Measurements from ENCODE around the gene FAM81A.

The FAM81A gene

DNA sequence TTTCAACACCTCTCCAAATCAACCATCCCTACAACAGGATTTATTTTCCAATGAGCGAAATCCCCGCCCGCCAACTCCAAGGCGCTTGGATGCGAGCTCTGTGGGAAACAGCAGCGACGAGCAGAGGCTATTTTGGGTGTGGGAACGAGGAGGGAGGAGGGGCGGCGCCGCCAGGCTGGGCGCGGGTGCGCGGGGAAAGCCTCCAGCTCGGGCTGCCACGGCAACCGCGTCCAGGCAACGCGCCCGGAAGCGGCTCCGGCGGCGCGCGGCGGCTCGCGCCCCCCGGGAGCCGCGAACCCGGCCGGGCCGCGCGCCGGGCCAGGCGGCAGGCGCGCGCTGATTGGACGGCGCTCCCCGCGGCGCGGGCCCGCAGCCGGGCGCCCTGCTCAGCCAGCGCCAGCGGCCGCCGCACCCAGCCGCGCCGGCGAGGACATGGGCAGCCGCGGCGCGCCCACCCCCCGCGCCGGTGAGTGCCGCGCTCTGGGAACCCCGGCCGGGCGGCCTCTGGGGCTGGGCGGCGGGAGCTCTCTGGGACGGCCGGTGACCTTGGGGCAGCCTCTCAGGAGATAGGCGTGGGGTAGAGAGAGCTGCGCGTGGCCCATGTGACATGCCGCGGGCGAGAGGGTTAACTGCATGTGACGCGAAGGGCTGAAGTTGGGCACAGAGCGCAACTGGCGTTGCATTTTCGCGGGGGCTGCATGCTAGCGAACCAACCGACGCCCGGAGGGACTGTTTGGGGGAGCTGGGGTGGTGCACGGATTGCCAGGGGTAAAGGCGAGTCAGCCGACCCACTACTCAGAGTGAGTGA is at the start of gene FAM81A:
TSS of gene FAM81A (plus strand) at position 370 of the 808 bp plus-strand sequence. CDS start 20,441 bp downstream, outside the sequence.
- Histone ChIP-seq H3K4me3 (ENCODE audit: low read depth in 1 of 2, low read length in 1 of 2) (no peak within 1 kb of the TSS), H3K4me1 (ENCODE audit: control insufficient read depth in 1 of 2, insufficient read depth in 1 of 2, low read depth in 1 of 2, low read length in 1 of 2) (no peaks in the 10 kb centered on the region), H3K36me3 (no peaks in the 10 kb centered on the region), H3K9me3 (no peaks in the 10 kb centered on the region), H3K27ac (no peak within 1 kb of the TSS), H3K27me3 (peaks cover 81% of the 10 kb centered on the region)
- TF ChIP-seq, protein P1, sequence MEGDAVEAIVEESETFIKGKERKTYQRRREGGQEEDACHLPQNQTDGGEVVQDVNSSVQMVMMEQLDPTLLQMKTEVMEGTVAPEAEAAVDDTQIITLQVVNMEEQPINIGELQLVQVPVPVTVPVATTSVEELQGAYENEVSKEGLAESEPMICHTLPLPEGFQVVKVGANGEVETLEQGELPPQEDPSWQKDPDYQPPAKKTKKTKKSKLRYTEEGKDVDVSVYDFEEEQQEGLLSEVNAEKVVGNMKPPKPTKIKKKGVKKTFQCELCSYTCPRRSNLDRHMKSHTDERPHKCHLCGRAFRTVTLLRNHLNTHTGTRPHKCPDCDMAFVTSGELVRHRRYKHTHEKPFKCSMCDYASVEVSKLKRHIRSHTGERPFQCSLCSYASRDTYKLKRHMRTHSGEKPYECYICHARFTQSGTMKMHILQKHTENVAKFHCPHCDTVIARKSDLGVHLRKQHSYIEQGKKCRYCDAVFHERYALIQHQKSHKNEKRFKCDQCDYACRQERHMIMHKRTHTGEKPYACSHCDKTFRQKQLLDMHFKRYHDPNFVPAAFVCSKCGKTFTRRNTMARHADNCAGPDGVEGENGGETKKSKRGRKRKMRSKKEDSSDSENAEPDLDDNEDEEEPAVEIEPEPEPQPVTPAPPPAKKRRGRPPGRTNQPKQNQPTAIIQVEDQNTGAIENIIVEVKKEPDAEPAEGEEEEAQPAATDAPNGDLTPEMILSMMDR (IDR thresholded peaks at IDR 0.05), result no peak

DNA sequence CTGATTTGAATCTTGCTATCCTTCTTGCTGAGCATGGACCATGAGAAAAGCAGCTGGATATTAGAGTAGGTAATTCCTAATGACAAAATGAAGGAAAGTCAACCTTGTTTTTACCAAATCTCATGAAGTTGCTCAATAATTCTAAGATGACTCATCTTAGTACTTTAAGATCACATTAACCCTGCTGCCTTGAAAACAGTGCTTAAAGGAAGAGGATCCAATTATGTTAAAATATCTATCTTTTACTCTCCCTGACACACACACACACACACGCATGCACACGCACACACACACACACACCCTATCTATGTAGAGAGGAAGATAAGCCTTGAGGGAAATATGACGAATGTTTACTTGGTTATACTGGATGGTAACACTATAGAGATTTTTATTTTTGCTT is 49.3 kb upstream of the FAM81A start:
- Histone ChIP-seq H3K9me3 (no peaks in the 10 kb centered on the region), H3K36me3 (no peaks in the 10 kb centered on the region), H3K4me1 (ENCODE audit: control insufficient read depth in 1 of 2, insufficient read depth in 1 of 2, low read depth in 1 of 2, low read length in 1 of 2) (no peaks in the 10 kb centered on the region), H3K27ac (no peak overlapping the region), H3K27me3 (no peaks in the 10 kb centered on the region), H3K4me3 (ENCODE audit: low read depth in 1 of 2, low read length in 1 of 2) (no peak overlapping the region)
- TF ChIP-seq, protein P1 (IDR thresholded peaks at IDR 0.05), result no peak

DNA sequence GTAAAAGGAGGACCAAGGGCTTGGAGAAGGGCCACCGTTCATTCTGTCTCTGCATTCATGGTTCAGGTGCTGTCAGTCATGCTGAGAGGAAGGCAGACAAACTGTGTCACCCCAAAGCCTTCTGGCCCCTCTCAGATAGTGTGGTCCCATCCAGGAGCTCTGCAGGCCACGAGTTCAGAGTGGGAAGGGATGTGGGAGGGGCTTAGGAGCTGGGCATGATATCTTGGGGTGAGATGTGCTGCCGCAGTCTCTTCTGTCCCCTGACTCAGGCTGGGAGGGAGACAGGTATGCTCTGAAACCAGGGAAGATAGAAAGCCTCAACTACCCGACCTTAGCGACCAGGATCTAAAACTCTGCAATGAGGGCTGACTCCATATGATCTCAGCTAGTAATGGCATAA is 45.7 kb upstream of the FAM81A start:
- H3K27me3 ChIP-seq, result peaks cover 3% of the 10 kb centered on the region
- no peaks in the 10 kb centered on the region for H3K9me3 ChIP-seq
- H3K4me3 ChIP-seq (ENCODE audit: low read depth in 1 of 2, low read length in 1 of 2), result no peak overlapping the region
- H3K27ac ChIP-seq, result no peak overlapping the region
- no peaks in the 10 kb centered on the region for H3K36me3 ChIP-seq
- TF ChIP-seq, protein P1 (IDR thresholded peaks at IDR 0.05), result no peak
- no peaks in the 10 kb centered on the region for H3K4me1 ChIP-seq (ENCODE audit: control insufficient read depth in 1 of 2, insufficient read depth in 1 of 2, low read depth in 1 of 2, low read length in 1 of 2)

DNA sequence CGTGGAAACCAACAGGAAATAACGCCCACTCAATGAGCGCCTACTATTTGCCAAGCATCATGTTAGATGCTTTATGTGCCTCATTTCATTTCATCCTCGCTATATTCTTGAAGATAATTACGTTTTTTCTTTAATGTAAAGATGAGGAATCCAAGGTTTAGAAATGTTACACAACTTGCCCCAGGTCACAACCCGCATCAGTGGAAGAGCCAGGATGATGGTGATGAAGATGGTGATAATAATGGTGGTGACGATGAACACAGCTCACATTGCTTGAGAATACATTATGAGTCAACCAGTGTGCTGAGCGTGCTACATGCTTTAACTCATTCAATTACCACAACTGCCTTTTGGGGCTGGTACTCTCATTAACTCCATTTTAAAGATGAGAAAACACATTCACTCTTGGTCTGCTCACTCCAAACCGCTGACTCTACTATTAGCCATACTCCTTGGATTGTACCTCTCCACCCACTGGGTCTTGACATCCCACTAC is 43.8 kb upstream of the FAM81A start:
- Histone ChIP-seq H3K27ac (no peak overlapping the region), H3K27me3 (peaks cover 5% of the 10 kb centered on the region), H3K36me3 (no peaks in the 10 kb centered on the region), H3K9me3 (no peaks in the 10 kb centered on the region), H3K4me1 (ENCODE audit: control insufficient read depth in 1 of 2, insufficient read depth in 1 of 2, low read depth in 1 of 2, low read length in 1 of 2) (no peaks in the 10 kb centered on the region), H3K4me3 (ENCODE audit: low read depth in 1 of 2, low read length in 1 of 2) (no peak overlapping the region)
- TF ChIP-seq, protein P1 (IDR thresholded peaks at IDR 0.05), result no peak

DNA sequence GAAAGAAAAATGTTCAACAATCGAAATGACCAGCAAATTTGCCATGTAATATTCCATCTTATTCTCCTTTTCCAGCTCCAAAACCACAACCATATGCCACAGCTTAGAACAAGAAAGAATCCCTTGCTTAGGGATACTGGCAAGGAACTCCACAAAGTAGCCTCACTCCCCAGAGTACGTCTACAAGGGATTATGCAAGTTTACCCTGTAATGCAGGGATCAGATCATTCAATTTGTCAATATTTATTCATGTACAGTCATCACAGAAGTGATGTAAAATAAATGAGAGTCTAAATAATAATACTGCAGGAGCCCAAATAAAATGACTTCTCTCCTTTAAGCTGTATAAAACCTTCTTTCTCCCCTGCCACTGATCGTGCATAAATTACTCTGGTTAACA is 41.8 kb upstream of the FAM81A start:
- no peaks in the 10 kb centered on the region for H3K4me1 ChIP-seq (ENCODE audit: control insufficient read depth in 1 of 2, insufficient read depth in 1 of 2, low read depth in 1 of 2, low read length in 1 of 2)

More for the DNA sequence above, 41.8 kb upstream of the FAM81A start:
- TF ChIP-seq, protein P1 (IDR thresholded peaks at IDR 0.05), result no peak
- H3K27me3 ChIP-seq, result peaks cover 10% of the 10 kb centered on the region
- H3K9me3 ChIP-seq, result no peaks in the 10 kb centered on the region
- H3K27ac ChIP-seq, result no peak overlapping the region
- H3K36me3 ChIP-seq, result no peaks in the 10 kb centered on the region
- H3K4me3 ChIP-seq (ENCODE audit: low read depth in 1 of 2, low read length in 1 of 2), result no peak overlapping the region

All from neutrophil (primary cell).